Esophagus squamous epithelium (tissue), 5 donors: ENCODE measurements around the gene AFDN. TPM values are rescaled to one million over a fixed set of nuclear protein-coding genes. Genes with fewer than 3 reads are reported as not detected.

Source experiments
- DNase-seq: peaks from one replicate; lab custom pipeline; 2025; lab: John Stamatoyannopoulos, UW
- H3K27ac ChIP-seq, 4 donors: fragments of 200-600 bp; sonication (generic); one replicate each; pipeline ENCODE4 v1.5.1; 2016 to 2019; ENCODE audit warnings: mild to moderate bottlenecking in 1 of 4
- H3K27me3 ChIP-seq, 4 donors: fragments of 200-600 bp; sonication (generic); 1 replicate in 3 of 4; 2 replicates in 1 of 4; pipeline versions ENCODE4 v1.5.1 to v1.6.0; 2017 to 2021; ENCODE audit warnings: antibody characterized with exemption in 1 of 4
- H3K36me3 ChIP-seq, 3 donors: fragments of 200-600 bp; sonication (generic); one replicate each; pipeline ENCODE4 v1.5.1; 2016 to 2019
- H3K4me1 ChIP-seq, 3 donors: fragments of 200-600 bp; sonication (generic); one replicate each; pipeline ENCODE4 v1.5.1; 2017 to 2019
- H3K4me3 ChIP-seq, 4 donors: fragments of 200-600 bp; sonication (generic); 1 replicate in 3 of 4; 2 replicates in 1 of 4; pipeline ENCODE4 v1.5.1; 2016 to 2019; ENCODE audit warnings: mild to moderate bottlenecking in 2 of 4, moderate library complexity in 1 of 4
- H3K9me3 ChIP-seq, 3 donors: fragments of 200-600 bp; sonication (generic); one replicate each; pipeline ENCODE4 v1.5.1; 2016 to 2019
- POLR2A ChIP-seq, 4 donors: fragments of 450-650 bp; IDR thresholded peaks; one replicate each; pipeline ENCODE4 v1.6.1; 2017; ENCODE audit warnings: antibody characterized with exemption in 4 of 4, mild to moderate bottlenecking in 4 of 4, moderate library complexity in 3 of 4
- WGBS, 2 donors: methylation state at CpG; one replicate each; pipeline ENCODE4 v1.1.5; 2018; 5-methylcytosine and 5-hydroxymethylcytosine counted together
- intact Hi-C: fragments of 100-400 bp; cut with DNase I; formaldehyde crosslinking; loops from one replicate; pipeline ENCODE4 v1.15.0; 2022
- total RNA-seq, 4 donors: library from RNA; depleted of rRNA; stranded (reverse); fragments of >200 nt; gene quantifications; one replicate each; pipeline ENCODE4 v1.1.0, GENCODE V29; 2016
- TF ChIP-seq, protein P1 (sequence below), 6 experiments: fragments of 450-650 bp in 4 of 6; fragments of 200-600 bp in 2 of 6; sonication (generic) in 2 of 6; IDR thresholded peaks; one replicate each; pipeline ENCODE4 v1.5.1; 2016 to 2019; ENCODE audit warnings: antibody characterized with exemption in 6 of 6, mild to moderate bottlenecking in 4 of 6, moderate library complexity in 4 of 6
- donor health status: DM: yes; HTN: yes; CAD: no.

Gene AFDN
- total RNA-seq, 4 donors from 2014 or later = 93.8 to 250 (median 204) TPM

DNA sequence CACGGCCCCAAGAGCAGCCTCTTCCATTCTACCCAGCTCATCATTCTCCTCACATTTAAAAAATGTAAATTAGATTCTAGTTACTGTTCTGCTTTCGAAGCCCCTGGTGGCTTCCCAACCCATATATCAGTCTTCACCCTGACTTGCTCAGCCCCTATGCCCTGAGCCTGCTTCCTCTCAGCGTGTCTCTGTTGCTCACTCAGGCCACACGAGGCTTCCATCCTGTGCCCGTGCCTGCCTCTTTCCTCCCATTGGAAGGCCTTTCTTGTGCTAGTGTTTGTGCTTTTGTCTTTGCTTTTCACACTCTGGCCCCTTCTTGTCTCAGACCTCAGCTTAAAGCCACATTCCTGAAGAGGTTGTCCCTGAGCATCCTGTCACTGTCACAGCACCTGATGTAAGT is 78.1 kb downstream of the AFDN start:
- no peak for TF ChIP-seq POLR2A (IDR thresholded peaks at IDR 0.05)
- TF ChIP-seq, protein P1, sequence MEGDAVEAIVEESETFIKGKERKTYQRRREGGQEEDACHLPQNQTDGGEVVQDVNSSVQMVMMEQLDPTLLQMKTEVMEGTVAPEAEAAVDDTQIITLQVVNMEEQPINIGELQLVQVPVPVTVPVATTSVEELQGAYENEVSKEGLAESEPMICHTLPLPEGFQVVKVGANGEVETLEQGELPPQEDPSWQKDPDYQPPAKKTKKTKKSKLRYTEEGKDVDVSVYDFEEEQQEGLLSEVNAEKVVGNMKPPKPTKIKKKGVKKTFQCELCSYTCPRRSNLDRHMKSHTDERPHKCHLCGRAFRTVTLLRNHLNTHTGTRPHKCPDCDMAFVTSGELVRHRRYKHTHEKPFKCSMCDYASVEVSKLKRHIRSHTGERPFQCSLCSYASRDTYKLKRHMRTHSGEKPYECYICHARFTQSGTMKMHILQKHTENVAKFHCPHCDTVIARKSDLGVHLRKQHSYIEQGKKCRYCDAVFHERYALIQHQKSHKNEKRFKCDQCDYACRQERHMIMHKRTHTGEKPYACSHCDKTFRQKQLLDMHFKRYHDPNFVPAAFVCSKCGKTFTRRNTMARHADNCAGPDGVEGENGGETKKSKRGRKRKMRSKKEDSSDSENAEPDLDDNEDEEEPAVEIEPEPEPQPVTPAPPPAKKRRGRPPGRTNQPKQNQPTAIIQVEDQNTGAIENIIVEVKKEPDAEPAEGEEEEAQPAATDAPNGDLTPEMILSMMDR (IDR thresholded peaks at IDR 0.05) = no peak
- Histone ChIP-seq H3K27me3 (no peaks in the 10 kb centered on the region), H3K36me3 (peaks cover 0 to 62% (median 6%) of the 10 kb centered on the region in 3 donors), H3K4me3 (no peak overlapping the region), H3K27ac (no peak overlapping the region), H3K9me3 (no peaks in the 10 kb centered on the region), H3K4me1 (peaks cover 0 to 24% (median 0%) of the 10 kb centered on the region in 3 donors)
- intact Hi-C loops = loop anchor here (10.0 kb wide), 1 partner anchor 230 kb away; no protein-coding TSS in a partner anchor
- DNase-seq = no peak
- 77 to 79% methylated on average over 5 of the region's 5 CpGs for WGBS, 2 donors

DNA sequence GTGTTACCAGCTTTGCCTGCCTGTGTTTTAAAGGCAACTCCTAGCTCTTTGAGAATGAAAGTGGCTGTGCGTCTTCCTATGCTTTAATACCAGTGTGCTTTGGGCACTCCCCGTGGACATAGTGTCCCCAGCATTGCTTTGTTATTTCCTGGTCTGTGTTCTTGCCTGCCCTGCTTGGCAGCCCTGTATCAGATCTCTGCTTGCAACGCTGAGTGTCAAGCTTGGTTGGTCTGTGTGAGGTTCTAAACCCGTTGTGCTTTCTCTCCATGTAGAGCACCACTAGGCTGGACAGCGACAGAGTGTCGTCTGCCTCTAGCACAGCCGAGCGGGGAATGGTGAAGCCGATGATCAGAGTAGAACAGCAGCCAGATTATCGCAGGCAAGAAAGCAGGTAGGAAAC is 80.2 kb downstream of the AFDN start:
- Histone ChIP-seq H3K27ac (peak overlapping the region; percentile 3 to 52 (median 35)), H3K4me3 (no peak overlapping the region), H3K4me1 (peaks cover 0 to 24% (median 0%) of the 10 kb centered on the region in 3 donors), H3K27me3 (no peaks in the 10 kb centered on the region), H3K9me3 (no peaks in the 10 kb centered on the region), H3K36me3 (peaks cover 0 to 65% (median 6%) of the 10 kb centered on the region in 3 donors)
- 59 to 60% methylated on average over 8 to 10 of the region's 10 CpGs for WGBS, 2 donors
- no peak for TF ChIP-seq POLR2A (IDR thresholded peaks at IDR 0.05)
- TF ChIP-seq, protein P1 (IDR thresholded peaks at IDR 0.05) = peak in 1 of 6 experiments; percentile 17
- DNase-seq = no peak
- intact Hi-C loops = loop anchor here (10.0 kb wide), 1 partner anchor 228 kb away; no protein-coding TSS in a partner anchor

DNA sequence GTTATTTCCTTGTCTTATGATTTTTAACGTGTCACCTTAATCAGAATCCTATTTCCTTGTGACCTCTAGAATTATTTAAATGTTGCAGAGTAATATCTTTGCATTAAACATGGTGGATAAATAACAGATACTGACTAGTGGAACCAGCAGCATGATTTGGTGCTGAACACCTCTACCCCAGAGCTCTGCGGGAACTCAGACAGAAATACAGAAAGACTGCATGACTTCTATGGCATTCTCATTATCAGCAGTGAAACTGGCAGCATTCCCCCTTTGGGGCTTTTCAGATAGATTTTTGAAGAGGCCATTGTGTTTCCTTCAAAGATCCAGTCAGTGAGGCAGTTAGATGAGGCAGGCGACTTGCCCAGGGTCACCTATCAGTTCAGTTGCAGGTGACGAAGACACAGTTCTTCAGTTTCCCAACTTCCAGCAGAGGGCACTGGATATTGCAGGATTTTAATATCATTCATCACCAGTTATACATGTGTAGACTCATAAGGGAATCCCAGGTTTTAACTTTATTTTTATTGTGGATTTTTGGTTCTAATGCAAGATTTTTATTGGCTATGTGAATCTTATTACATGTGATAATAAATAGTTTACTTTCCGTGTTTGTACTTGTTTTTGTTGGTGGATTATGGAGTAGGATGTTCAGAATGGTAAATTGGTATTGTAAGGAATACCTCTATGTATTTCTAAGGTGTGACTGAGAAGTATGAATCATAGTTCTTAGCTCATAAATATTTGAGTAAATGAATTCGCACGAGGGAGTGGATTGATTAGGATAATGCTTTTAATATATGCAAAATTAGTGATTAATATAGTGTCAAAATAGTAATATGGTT is 81.3 kb downstream of the AFDN start:
- Histone ChIP-seq H3K4me1 (peaks cover 0 to 24% (median 0%) of the 10 kb centered on the region in 3 donors), H3K9me3 (no peaks in the 10 kb centered on the region), H3K27ac (no peak overlapping the region), H3K4me3 (no peak overlapping the region), H3K36me3 (peaks cover 0 to 63% (median 1%) of the 10 kb centered on the region in 3 donors), H3K27me3 (no peaks in the 10 kb centered on the region)
- no peak for TF ChIP-seq POLR2A (IDR thresholded peaks at IDR 0.05)
- TF ChIP-seq, protein P1 (IDR thresholded peaks at IDR 0.05) = peak in 5 of 6 experiments; percentile 18 to 47 (median 37)
- no peak for DNase-seq
- 48 to 62% methylated on average over 7 of the region's 7 CpGs for WGBS, 2 donors
- intact Hi-C loops = loop anchor here (10.0 kb wide), 1 partner anchor 227 kb away; no protein-coding TSS in a partner anchor

DNA sequence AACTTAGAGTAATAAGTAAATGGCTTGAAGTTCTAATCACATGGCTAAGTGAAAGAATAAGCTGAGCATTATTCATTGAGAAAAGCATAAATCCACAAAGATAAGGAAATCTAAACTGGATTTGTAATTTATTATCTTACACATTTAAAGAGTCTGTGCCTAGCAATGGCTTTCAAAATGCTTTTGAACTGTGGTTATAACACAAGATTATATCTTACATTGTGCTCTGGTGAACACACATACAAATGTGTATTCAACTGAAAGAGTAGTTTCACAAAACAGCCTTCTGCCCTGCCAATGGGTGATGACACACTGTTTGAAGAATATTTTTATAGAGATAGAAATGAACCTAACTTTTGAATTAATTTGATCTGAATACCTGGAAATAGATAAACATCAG is 83.3 kb downstream of the AFDN start:
- peaks cover 0 to 63% (median 12%) of the 10 kb centered on the region in 3 donors for H3K36me3 ChIP-seq
- TF ChIP-seq, protein P1 (IDR thresholded peaks at IDR 0.05) = no peak
- no peak for TF ChIP-seq POLR2A (IDR thresholded peaks at IDR 0.05)

DNA sequence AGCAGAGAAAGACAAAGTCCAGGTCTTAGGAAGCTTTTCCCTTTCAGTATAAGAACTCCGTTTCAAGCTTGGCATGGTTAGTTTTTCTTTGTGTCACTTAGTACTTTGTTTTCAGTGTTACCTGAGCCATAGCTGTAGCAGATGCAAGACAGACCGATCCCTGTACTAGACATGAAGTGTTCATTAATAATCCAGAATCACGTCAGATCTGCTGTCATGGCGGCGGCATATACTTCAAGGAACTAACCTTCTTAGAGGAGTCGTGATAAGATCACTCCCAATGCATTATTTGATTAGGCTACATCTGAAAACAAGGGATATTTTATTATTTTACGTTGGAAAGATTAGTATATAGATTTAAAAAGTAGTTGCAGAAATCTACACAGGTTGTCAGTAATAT is 83.9 kb downstream of the AFDN start:
- peaks cover 0 to 24% (median 0%) of the 10 kb centered on the region in 3 donors for H3K4me1 ChIP-seq
- H3K36me3 ChIP-seq = peaks cover 0 to 63% (median 16%) of the 10 kb centered on the region in 3 donors
- H3K27me3 ChIP-seq = no peaks in the 10 kb centered on the region
- intact Hi-C loops = no loop called here
- WGBS, 2 donors = 88 to 93% methylated on average over 7 of the region's 7 CpGs
- H3K27ac ChIP-seq = no peak overlapping the region
- TF ChIP-seq, protein P1 (IDR thresholded peaks at IDR 0.05) = no peak
- TF ChIP-seq POLR2A (IDR thresholded peaks at IDR 0.05) = no peak
- no peaks in the 10 kb centered on the region for H3K9me3 ChIP-seq
- no peak for DNase-seq
- H3K4me3 ChIP-seq = no peak overlapping the region

More for the DNA sequence above, 83.3 kb downstream of the AFDN start:
- peaks cover 0 to 24% (median 0%) of the 10 kb centered on the region in 3 donors for H3K4me1 ChIP-seq
- no peaks in the 10 kb centered on the region for H3K9me3 ChIP-seq
- H3K4me3 ChIP-seq = no peak overlapping the region
- intact Hi-C loops = no loop called here
- no peak for DNase-seq
- no peak overlapping the region for H3K27ac ChIP-seq
- no peaks in the 10 kb centered on the region for H3K27me3 ChIP-seq
